Measurements from ENCODE around the gene CDCA8. TPM values are rescaled to one million over a fixed set of nuclear protein-coding genes. Genes with fewer than 3 reads are reported as not detected.
"Not testable (repeated sequence)": the region's sequence is repeated elsewhere in the genome, so short reads cannot be mapped to it uniquely, and the experiment has no call there.

CDCA8 gene
- total and polyA plus RNA-seq, 2 donors (not counting 3 experiments of a cell fraction or from before 2014, with no cell fraction given), result 38.5 to 45.7 TPM

DNA sequence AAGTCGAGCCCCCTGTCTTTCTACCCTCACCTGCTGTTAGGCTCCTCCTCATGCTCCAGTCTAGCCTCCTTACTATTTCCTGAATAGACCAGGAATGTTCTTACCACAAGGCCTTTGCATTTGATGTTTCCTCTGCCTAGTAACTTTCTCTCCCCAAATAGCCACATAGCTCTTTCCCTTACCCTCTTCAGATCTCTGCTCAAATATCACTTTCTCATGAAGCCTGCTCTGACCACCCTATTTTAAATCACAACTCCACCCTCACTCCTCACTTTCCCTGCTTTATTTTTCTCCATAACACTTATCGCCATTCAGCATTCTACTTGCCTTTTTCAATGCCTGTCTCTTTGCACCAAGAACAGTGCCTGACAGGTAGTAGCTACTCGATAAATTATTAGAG is 6.6 kb upstream of the CDCA8 start:
- Histone ChIP-seq H3K9me1 (replicated peaks; ENCODE audit: control insufficient read depth, extremely low read depth, insufficient read depth, low read length) (no peaks in the 10 kb centered on the region), H3K27ac (ENCODE audit: insufficient read depth, low read depth, low read length) (no peak overlapping the region), H4K20me1 (replicated peaks; ENCODE audit: control insufficient read depth, extremely low read depth, insufficient read depth, low read length) (no peaks in the 10 kb centered on the region), H3K79me2 (ENCODE audit: control insufficient read depth, insufficient read depth, low read length) (peaks cover 15% of the 10 kb centered on the region), H3K36me3 (ENCODE audit: control insufficient read depth in 2 of 2, extremely low read depth in 1 of 2, insufficient read depth in 2 of 2, low read length in 2 of 2) (peaks cover 8 to 13% of the 10 kb centered on the region in 2 experiments), H3K9ac (replicated peaks; ENCODE audit: extremely low read depth, insufficient read depth, low read length) (no peak overlapping the region), H3K9me3 (replicated peaks; ENCODE audit: control insufficient read depth, insufficient read depth, low read length) (no peaks in the 10 kb centered on the region), H3K4me1 (ENCODE audit: control insufficient read depth, extremely low read depth, insufficient read depth, low read length) (peaks cover 12% of the 10 kb centered on the region), H2AFZ (ENCODE audit: low read depth, low read length) (no peak overlapping the region), H3K4me2 (ENCODE audit: insufficient read depth, low read length) (no peak overlapping the region), H3K27me3 (ENCODE audit: control insufficient read depth in 2 of 2, insufficient read depth in 2 of 2, low read length in 2 of 2) (no peaks in the 10 kb centered on the region), H3K4me3 (replicated peaks in 1 of 3; ENCODE audit: insufficient read depth in 1 of 3, low read depth in 1 of 3, low read length in 3 of 3) (no peak overlapping the region)
- BruUV-seq (replicated peaks), result no TSS peak
- CTCF ChIA-PET, result no interaction called here
- intact Hi-C loops (cut with micrococcal nuclease), result no loop called here
- DNase-seq (ENCODE audit: low read depth, low spot score), result no peak
- POLR2A ChIA-PET, result interaction anchor here (0.6 kb wide), 1 partner anchor 83 kb away, joined by 4 read pairs; no protein-coding TSS in a partner anchor
- dilution Hi-C loops (cut with MboI; ENCODE audit: extremely low pct_ligation_motif_present, low sequenced_read_pairs), result no loop called here
- FAIRE-seq, result no peak
- TF ChIP-seq EZH2 (IDR thresholded peaks at IDR 0.05; ENCODE audit: borderline replicate concordance, low read depth, low read length, severe bottlenecking), result no peak
- TF ChIP-seq GATA2 (IDR thresholded peaks at IDR 0.05; ENCODE audit: insufficient read depth, insufficient read length, low read depth, low read length), result no peak
- no peak for TF ChIP-seq POLR2A (IDR thresholded peaks at IDR 0.05; ENCODE audit: low read depth, low read length)
- no peak for TF ChIP-seq MYC (IDR thresholded peaks at IDR 0.05; ENCODE audit: low read depth, low read length)
- no peak for TF ChIP-seq JUN (IDR thresholded peaks at IDR 0.05; ENCODE audit: borderline replicate concordance, insufficient read depth, insufficient read length, low read depth)
- no peak for TF ChIP-seq FOS (IDR thresholded peaks at IDR 0.05; ENCODE audit: borderline replicate concordance, insufficient read depth, low read length)
- TF ChIP-seq, protein P1, sequence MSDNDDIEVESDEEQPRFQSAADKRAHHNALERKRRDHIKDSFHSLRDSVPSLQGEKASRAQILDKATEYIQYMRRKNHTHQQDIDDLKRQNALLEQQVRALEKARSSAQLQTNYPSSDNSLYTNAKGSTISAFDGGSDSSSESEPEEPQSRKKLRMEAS (IDR thresholded peaks at IDR 0.05; ENCODE audit: insufficient read depth, insufficient read length), result no peak
- TF ChIP-seq, protein P2, sequence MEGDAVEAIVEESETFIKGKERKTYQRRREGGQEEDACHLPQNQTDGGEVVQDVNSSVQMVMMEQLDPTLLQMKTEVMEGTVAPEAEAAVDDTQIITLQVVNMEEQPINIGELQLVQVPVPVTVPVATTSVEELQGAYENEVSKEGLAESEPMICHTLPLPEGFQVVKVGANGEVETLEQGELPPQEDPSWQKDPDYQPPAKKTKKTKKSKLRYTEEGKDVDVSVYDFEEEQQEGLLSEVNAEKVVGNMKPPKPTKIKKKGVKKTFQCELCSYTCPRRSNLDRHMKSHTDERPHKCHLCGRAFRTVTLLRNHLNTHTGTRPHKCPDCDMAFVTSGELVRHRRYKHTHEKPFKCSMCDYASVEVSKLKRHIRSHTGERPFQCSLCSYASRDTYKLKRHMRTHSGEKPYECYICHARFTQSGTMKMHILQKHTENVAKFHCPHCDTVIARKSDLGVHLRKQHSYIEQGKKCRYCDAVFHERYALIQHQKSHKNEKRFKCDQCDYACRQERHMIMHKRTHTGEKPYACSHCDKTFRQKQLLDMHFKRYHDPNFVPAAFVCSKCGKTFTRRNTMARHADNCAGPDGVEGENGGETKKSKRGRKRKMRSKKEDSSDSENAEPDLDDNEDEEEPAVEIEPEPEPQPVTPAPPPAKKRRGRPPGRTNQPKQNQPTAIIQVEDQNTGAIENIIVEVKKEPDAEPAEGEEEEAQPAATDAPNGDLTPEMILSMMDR (IDR thresholded peaks at IDR 0.05; ENCODE audit: extremely low read depth in 1 of 2, insufficient read depth in 1 of 2, low read depth in 1 of 2, low read length in 2 of 2), result no peak
- no peak for TF ChIP-seq POLR2AphosphoS5 (IDR thresholded peaks at IDR 0.05; ENCODE audit: insufficient read depth, low read depth, low read length)

DNA sequence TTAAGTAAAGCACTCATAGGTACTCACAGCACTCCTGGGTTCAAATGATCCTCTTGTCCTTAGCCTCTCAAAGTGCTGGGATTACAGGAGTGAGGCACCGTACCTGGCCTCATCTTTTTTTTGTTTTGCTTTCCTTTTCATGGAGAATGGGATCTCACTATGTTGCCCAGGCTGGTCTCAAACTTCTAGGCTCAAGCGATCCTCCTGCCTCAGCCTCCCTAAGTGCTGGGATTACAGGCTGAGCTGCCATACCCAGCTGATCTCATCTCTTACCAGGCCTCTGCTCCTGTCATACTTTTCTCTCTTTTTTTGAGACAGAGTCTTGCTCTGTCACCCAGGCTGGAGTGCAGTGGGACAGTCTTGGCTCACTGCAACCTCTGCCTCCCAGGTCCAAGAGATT is 4.6 kb upstream of the CDCA8 start:
- H2AFZ ChIP-seq (ENCODE audit: low read depth, low read length); H3K9me3 ChIP-seq (replicated peaks; ENCODE audit: control insufficient read depth, insufficient read depth, low read length); POLR2A ChIA-PET; H3K9me1 ChIP-seq (replicated peaks; ENCODE audit: control insufficient read depth, extremely low read depth, insufficient read depth, low read length); H3K4me3 ChIP-seq (replicated peaks in 1 of 3; ENCODE audit: insufficient read depth in 1 of 3, low read depth in 1 of 3, low read length in 3 of 3); H3K27ac ChIP-seq (ENCODE audit: insufficient read depth, low read depth, low read length); dilution Hi-C loops (cut with MboI; ENCODE audit: extremely low pct_ligation_motif_present, low sequenced_read_pairs); H3K9ac ChIP-seq (replicated peaks; ENCODE audit: extremely low read depth, insufficient read depth, low read length); H3K27me3 ChIP-seq (ENCODE audit: control insufficient read depth in 2 of 2, insufficient read depth in 2 of 2, low read length in 2 of 2); DNase-seq (ENCODE audit: low read depth, low spot score); intact Hi-C loops (cut with micrococcal nuclease); FAIRE-seq; BruUV-seq (replicated peaks); H3K4me2 ChIP-seq (ENCODE audit: insufficient read depth, low read length); H4K20me1 ChIP-seq (replicated peaks; ENCODE audit: control insufficient read depth, extremely low read depth, insufficient read depth, low read length): not testable (repeated sequence)
- Histone ChIP-seq H3K79me2 (ENCODE audit: control insufficient read depth, insufficient read depth, low read length) (peaks cover 23% of the 10 kb centered on the region), H3K36me3 (ENCODE audit: control insufficient read depth in 2 of 2, extremely low read depth in 1 of 2, insufficient read depth in 2 of 2, low read length in 2 of 2) (peaks cover 8 to 11% of the 10 kb centered on the region in 2 experiments), H3K4me1 (ENCODE audit: control insufficient read depth, extremely low read depth, insufficient read depth, low read length) (peaks cover 20% of the 10 kb centered on the region)
- CTCF ChIA-PET, result interaction anchor here (3.1 kb wide), 1 partner anchor 84 kb away, joined by 13 read pairs; no protein-coding TSS in a partner anchor

Measured in endothelial cell of umbilical vein (primary cell).